Measurements from ENCODE around the gene SIGLEC8. TPM values are rescaled to one million over a fixed set of nuclear protein-coding genes. Genes with fewer than 3 reads are reported as not detected.

SIGLEC8 gene
- total RNA-seq, 1 experiment from 2014 or later, result not detected

- intact Hi-C loops (cut with micrococcal nuclease; ENCODE audit: unreplicated experiment), result no loop called here
- H3K27me3 Mint-ChIP-seq (ENCODE audit: insufficient read depth, unreplicated experiment), result peaks cover 16% of the 10 kb centered on the region
- no peak overlapping the region for H3K4me3 ChIP-seq (ENCODE audit: low read depth, low read length)
- H3K36me3 ChIP-seq (ENCODE audit: control insufficient read depth, insufficient read depth, low read length), result no peaks in the 10 kb centered on the region
- no TSS peak for BruUV-seq (replicated peaks)
- TF ChIP-seq CTCF (IDR thresholded peaks at IDR 0.05; ENCODE audit: insufficient read depth in 1 of 2, low read depth in 1 of 2, low read length in 1 of 2, severe bottlenecking in 1 of 2, unreplicated experiment in 1 of 2), result no peak
- H3K9me3 Mint-ChIP-seq (ENCODE audit: unreplicated experiment), result no peaks in the 10 kb centered on the region
- H3K9me3 ChIP-seq, result no peaks in the 10 kb centered on the region
- ChIA-PET POLR2A (no interaction called here), CTCF (interaction anchor here (0.8 kb wide), 1 partner anchor 216 kb away, joined by 3 read pairs; no protein-coding TSS in a partner anchor)
- H3K4me1 Mint-ChIP-seq (ENCODE audit: low read depth, unreplicated experiment), result no peaks in the 10 kb centered on the region
- H3K36me3 Mint-ChIP-seq (ENCODE audit: insufficient read depth, unreplicated experiment), result no peaks in the 10 kb centered on the region
- no peak overlapping the region for H3K27ac Mint-ChIP-seq (ENCODE audit: unreplicated experiment)
- DNase-seq, result no peak
- H3K4me1 ChIP-seq, result peaks cover 7% of the 10 kb centered on the region
- H3K27me3 ChIP-seq (replicated peaks; ENCODE audit: control insufficient read depth, insufficient read depth, low read length), result no peaks in the 10 kb centered on the region
- no peak overlapping the region for H3K4me3 Mint-ChIP-seq (ENCODE audit: unreplicated experiment)
Observed at GRCh38 chr19:51440846-51441409, 17.3 kb downstream of the SIGLEC8 start.

GRCh38 chr19:51440052-51440451, 18.2 kb downstream of the SIGLEC8 start:
- no peak overlapping the region for H3K4me3 Mint-ChIP-seq (ENCODE audit: unreplicated experiment)
- H3K27me3 ChIP-seq (replicated peaks; ENCODE audit: control insufficient read depth, insufficient read depth, low read length), result no peaks in the 10 kb centered on the region
- intact Hi-C loops (cut with micrococcal nuclease; ENCODE audit: unreplicated experiment), result no loop called here
- BruUV-seq (replicated peaks), result no TSS peak
- no peaks in the 10 kb centered on the region for H3K9me3 ChIP-seq
- H3K27me3 Mint-ChIP-seq (ENCODE audit: insufficient read depth, unreplicated experiment), result peaks cover 16% of the 10 kb centered on the region
- TF ChIP-seq CTCF (IDR thresholded peaks at IDR 0.05; ENCODE audit: insufficient read depth in 1 of 2, low read depth in 1 of 2, low read length in 1 of 2, severe bottlenecking in 1 of 2, unreplicated experiment in 1 of 2), result no peak
- H3K9me3 Mint-ChIP-seq (ENCODE audit: unreplicated experiment), result no peaks in the 10 kb centered on the region
- no peak for DNase-seq
- no peaks in the 10 kb centered on the region for H3K36me3 ChIP-seq (ENCODE audit: control insufficient read depth, insufficient read depth, low read length)
- no peak overlapping the region for H3K4me3 ChIP-seq (ENCODE audit: low read depth, low read length)
- POLR2A ChIA-PET, result no interaction called here
- CTCF ChIA-PET, result no interaction called here
- H3K27ac Mint-ChIP-seq (ENCODE audit: unreplicated experiment), result no peak overlapping the region
- no peaks in the 10 kb centered on the region for H3K36me3 Mint-ChIP-seq (ENCODE audit: insufficient read depth, unreplicated experiment)
- H3K4me1 Mint-ChIP-seq (ENCODE audit: low read depth, unreplicated experiment), result no peaks in the 10 kb centered on the region
- peaks cover 7% of the 10 kb centered on the region for H3K4me1 ChIP-seq

- BruUV-seq (replicated peaks), result no TSS peak
- H3K27me3 ChIP-seq (replicated peaks; ENCODE audit: control insufficient read depth, insufficient read depth, low read length), result no peaks in the 10 kb centered on the region
- no peak for TF ChIP-seq CTCF (IDR thresholded peaks at IDR 0.05; ENCODE audit: insufficient read depth in 1 of 2, low read depth in 1 of 2, low read length in 1 of 2, severe bottlenecking in 1 of 2, unreplicated experiment in 1 of 2)
- no peak overlapping the region for H3K27ac Mint-ChIP-seq (ENCODE audit: unreplicated experiment)
- H3K36me3 Mint-ChIP-seq (ENCODE audit: insufficient read depth, unreplicated experiment), result no peaks in the 10 kb centered on the region
- POLR2A ChIA-PET, result no interaction called here
- no peaks in the 10 kb centered on the region for H3K4me1 Mint-ChIP-seq (ENCODE audit: low read depth, unreplicated experiment)
- H3K4me3 ChIP-seq (ENCODE audit: low read depth, low read length), result no peak overlapping the region
- no peaks in the 10 kb centered on the region for H3K36me3 ChIP-seq (ENCODE audit: control insufficient read depth, insufficient read depth, low read length)
- intact Hi-C loops (cut with micrococcal nuclease; ENCODE audit: unreplicated experiment), result no loop called here
- peaks cover 15% of the 10 kb centered on the region for H3K27me3 Mint-ChIP-seq (ENCODE audit: insufficient read depth, unreplicated experiment)
- no peak for DNase-seq
- H3K4me1 ChIP-seq, result peaks cover 7% of the 10 kb centered on the region
- H3K4me3 Mint-ChIP-seq (ENCODE audit: unreplicated experiment), result no peak overlapping the region
- H3K9me3 Mint-ChIP-seq (ENCODE audit: unreplicated experiment), result no peaks in the 10 kb centered on the region
- CTCF ChIA-PET, result no interaction called here
- no peaks in the 10 kb centered on the region for H3K9me3 ChIP-seq
Observed at GRCh38 chr19:51439021-51439465, 19.2 kb downstream of the SIGLEC8 start.
